ENCODE data around the gene ANAPC1.
"Not testable (repeated sequence)": the region's sequence is repeated elsewhere in the genome, so short reads cannot be mapped to it uniquely, and the experiment has no call there.

DNA sequence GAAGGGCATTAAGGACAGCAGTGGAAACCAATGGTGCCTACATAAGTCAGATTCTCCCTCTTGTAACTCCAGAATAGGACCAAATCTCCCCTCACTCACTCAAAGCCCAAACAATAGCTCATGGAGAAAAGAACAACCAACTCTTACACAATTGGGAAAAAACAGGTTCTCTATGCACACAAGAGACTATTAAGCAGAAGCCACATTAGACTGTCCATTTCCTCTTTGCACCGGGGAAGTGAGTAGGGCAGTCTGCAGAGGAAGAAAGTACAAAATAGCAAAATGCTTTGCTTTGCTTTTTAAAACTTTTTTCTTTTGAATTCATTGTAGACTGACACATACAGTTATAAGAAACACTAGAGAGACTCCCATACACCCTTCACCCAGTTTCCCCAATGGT is 133.4 kb downstream of the ANAPC1 start:
- not testable (repeated sequence) for TF ChIP-seq POLR2A (IDR thresholded peaks at IDR 0.05)
- TF ChIP-seq, protein P1, sequence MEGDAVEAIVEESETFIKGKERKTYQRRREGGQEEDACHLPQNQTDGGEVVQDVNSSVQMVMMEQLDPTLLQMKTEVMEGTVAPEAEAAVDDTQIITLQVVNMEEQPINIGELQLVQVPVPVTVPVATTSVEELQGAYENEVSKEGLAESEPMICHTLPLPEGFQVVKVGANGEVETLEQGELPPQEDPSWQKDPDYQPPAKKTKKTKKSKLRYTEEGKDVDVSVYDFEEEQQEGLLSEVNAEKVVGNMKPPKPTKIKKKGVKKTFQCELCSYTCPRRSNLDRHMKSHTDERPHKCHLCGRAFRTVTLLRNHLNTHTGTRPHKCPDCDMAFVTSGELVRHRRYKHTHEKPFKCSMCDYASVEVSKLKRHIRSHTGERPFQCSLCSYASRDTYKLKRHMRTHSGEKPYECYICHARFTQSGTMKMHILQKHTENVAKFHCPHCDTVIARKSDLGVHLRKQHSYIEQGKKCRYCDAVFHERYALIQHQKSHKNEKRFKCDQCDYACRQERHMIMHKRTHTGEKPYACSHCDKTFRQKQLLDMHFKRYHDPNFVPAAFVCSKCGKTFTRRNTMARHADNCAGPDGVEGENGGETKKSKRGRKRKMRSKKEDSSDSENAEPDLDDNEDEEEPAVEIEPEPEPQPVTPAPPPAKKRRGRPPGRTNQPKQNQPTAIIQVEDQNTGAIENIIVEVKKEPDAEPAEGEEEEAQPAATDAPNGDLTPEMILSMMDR (IDR thresholded peaks at IDR 0.05), result not testable (repeated sequence)

All from right lobe of liver (tissue), 4 donors.